Activated T-cell treated with anti-CD3 and anti-CD28 coated beads, Interleukin-2, amount 50 U/mL, for 24 hours (primary cell): ENCODE data around the gene SIL1.

ENCODE experiments used
- DNase-seq: peaks from one replicate; pipeline ENCODE4 v3.0.0-alpha.2; 2020
- H3K27ac Mint-ChIP-seq: 2 replicates; pipeline ENCODE4 v1.8.0; 2020; ENCODE audit warnings: mild to moderate bottlenecking, mixed read lengths
- H3K27me3 Mint-ChIP-seq: 2 replicates; pipeline ENCODE4 v1.8.0; 2020; ENCODE audit warnings: mixed read lengths
- H3K36me3 Mint-ChIP-seq: 2 replicates; pipeline ENCODE4 v1.8.0; 2020; ENCODE audit warnings: low read depth, mixed read lengths
- H3K4me1 Mint-ChIP-seq: 2 replicates; pipeline ENCODE4 v1.8.0; 2020; ENCODE audit warnings: low read depth, mixed read lengths
- H3K4me3 Mint-ChIP-seq: 2 replicates; pipeline ENCODE4 v1.8.0; 2020; ENCODE audit warnings: mild to moderate bottlenecking, moderate library complexity, mixed read lengths
- H3K9me3 Mint-ChIP-seq: 2 replicates; pipeline ENCODE4 v1.8.0; 2020; ENCODE audit warnings: mixed read lengths

The SIL1 gene

DNA sequence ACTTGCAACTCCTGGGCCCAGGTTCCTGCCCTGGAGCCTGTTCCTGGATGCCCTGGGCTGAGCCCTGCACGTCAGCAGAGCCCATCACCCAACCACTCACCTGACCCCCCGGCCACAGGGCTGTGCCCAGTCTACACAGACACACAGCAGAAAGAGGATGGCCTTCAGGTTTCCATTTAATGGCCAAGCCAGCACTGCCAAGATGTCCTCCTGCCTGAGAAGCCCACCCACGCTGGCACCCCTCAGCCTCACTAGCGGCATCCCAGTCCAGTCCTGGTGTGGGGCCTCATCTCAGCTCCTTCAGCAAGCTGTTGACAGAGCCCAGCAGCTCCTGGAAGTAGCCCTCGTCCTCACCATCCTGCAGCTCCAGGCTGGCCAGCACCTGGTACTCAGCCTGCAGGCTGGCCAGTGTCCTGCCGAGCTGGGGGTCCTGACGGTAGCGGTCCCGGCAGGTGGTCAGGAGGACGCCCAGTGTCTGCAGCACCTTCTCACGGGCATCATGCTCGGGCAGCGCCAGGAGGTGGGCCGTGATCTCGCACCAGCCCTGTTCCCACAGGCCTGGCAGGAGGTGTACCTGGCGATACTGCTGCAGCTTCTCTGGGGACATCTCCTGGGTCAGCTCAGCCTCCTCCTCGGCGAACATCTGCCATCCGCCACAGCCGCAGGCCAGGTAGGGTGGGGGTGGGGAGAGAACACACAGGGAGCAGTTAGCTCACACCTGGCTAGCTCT is 251.2 kb downstream of the SIL1 start:
- H3K36me3 Mint-ChIP-seq, result peaks cover 21% of the 10 kb centered on the region
- H3K4me3 Mint-ChIP-seq, result no peak overlapping the region
- H3K27ac Mint-ChIP-seq, result no peak overlapping the region
- H3K4me1 Mint-ChIP-seq, result no peaks in the 10 kb centered on the region
- no peaks in the 10 kb centered on the region for H3K27me3 Mint-ChIP-seq
- no peak for DNase-seq
- no peaks in the 10 kb centered on the region for H3K9me3 Mint-ChIP-seq

DNA sequence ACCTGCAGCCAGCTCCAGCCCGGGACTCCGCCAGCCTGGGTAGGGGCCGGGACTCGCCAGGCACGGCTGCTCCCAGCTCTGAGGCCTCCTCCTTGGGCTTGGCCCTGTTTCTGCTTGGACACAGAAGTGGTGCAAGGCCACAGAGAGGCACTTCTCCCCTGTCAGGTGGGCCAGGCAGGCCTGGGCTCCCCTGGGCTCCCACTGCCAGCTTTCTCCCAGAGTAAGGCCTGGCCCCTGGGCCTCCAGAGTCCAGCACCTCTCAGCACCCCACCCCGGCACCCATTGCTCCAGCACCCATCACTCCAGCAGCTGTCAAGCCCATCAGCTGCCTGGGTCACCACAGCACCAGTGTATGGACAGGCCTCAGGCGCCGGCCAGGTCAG is 251.9 kb downstream of the SIL1 start:
- Mint-ChIP-seq H3K4me1 (no peaks in the 10 kb centered on the region), H3K27me3 (no peaks in the 10 kb centered on the region), H3K9me3 (no peaks in the 10 kb centered on the region), H3K4me3 (no peak overlapping the region), H3K36me3 (peaks cover 26% of the 10 kb centered on the region), H3K27ac (no peak overlapping the region)
- DNase-seq, result no peak

DNA sequence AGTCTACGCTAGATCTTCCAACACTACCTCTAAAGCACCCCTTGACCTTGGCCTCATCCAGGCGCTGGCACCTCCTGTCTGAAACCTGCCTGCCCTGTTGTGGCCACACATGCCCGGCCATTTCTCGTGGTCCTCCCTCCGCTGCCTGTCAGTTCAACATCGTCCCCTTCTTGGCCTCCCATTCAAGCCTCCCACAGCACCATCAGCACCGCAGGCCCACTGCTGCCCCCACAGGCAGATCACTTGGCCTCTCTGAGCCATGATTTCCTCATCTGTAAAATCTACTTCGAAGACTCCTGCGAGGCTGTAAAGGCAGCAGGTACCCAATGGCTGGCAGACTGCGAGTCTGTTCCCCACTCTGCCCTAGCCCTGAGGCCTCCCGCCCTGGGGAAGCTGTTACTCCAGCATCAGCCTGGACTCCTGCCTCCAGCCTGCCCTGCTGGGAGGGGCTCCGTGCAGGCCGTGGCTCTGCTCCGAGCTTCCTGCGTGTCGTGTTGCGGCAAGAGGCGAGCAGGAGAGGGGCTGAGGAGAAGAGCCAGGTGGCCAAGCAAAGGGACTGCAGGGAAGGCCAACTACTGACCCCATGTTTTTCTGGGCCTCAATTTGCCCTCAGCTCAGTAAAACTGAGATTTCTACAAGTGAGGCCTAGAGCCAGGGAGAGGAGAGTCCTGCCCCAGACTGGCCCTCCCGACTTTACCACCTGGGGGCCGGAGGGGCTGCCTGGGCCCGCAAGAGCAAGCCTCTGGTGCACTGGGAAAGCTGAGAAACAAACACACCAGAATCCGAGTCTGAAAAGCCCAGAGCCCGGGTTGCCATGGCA is 252.5 kb downstream of the SIL1 start:
- Mint-ChIP-seq H3K27ac (no peak overlapping the region), H3K36me3 (peaks cover 29% of the 10 kb centered on the region), H3K9me3 (no peaks in the 10 kb centered on the region), H3K4me3 (no peak overlapping the region), H3K27me3 (no peaks in the 10 kb centered on the region), H3K4me1 (peaks cover 6% of the 10 kb centered on the region)
- no peak for DNase-seq

DNA sequence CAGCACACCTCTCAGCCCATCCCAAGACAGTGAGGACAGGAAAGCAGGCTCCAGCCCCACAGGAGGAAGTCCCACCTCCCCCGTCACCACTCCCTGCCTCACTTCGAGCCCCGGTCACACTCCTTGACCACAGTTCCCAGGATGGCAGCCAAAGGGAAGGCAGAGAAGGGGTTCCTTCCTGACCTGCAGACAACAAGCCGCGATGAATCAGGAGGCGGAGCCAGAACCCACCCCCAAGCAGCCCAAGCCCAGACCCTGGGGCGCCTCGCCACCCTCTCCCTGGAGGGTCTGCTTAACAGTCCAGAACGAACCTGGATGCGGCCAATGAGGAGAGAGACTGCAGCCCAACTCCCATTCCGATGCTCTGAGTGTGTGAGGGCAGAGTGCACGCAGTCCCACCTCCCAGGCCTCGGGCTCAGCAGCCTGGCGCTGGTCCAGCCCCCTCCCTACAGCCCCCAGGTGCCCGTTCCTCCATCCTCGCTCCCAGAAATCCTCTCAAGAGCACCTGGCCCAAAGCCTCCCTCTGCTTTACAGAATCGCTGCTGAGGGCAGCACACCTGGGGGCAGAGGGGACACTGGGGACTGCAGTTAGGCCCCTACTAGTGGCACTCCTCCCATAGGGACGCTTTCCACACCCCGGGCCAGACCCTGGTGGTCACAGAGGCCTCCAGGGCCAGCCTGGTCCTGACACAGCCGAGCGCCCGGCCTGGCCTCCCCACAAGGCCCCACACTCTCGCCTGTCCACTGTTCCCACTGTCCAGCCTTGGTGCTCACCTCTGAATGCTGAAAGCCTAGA is 253.4 kb downstream of the SIL1 start:
- H3K36me3 Mint-ChIP-seq, result peaks cover 29% of the 10 kb centered on the region
- H3K9me3 Mint-ChIP-seq, result no peaks in the 10 kb centered on the region
- DNase-seq, result no peak
- H3K4me3 Mint-ChIP-seq, result no peak overlapping the region
- H3K27ac Mint-ChIP-seq, result no peak overlapping the region
- H3K4me1 Mint-ChIP-seq, result peaks cover 6% of the 10 kb centered on the region
- no peaks in the 10 kb centered on the region for H3K27me3 Mint-ChIP-seq

DNA sequence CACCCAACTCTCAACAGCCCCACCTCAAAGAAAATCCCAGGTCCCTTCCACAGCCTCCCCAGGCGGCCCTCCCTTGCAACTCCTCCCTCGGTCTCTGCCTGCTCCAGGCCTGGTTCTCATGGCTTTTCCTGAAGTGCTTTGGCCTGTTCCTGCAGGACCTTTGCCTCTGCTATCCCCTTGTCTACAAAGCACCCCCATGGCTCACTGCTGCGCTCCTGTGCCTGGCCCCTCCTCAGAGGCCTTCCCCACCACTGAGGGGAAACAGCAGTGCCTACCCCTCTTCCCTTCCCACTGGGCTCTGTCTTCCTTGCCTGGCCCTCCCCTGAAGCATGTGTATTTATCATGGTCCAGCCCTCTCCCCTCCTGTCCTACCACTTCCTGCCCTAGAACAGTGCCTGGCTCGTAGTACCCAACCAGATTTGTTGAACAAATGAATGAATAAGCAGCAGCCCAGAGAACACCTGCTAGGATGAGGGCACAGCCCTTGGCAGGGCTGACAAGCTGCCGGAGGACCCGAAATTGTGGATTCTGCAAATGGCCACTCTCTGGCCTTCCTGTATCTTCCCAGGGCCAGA is 254.5 kb downstream of the SIL1 start:
- Mint-ChIP-seq H3K36me3 (peaks cover 29% of the 10 kb centered on the region), H3K4me1 (peaks cover 6% of the 10 kb centered on the region), H3K27me3 (no peaks in the 10 kb centered on the region), H3K27ac (no peak overlapping the region), H3K9me3 (no peaks in the 10 kb centered on the region), H3K4me3 (no peak overlapping the region)
- no peak for DNase-seq

DNA sequence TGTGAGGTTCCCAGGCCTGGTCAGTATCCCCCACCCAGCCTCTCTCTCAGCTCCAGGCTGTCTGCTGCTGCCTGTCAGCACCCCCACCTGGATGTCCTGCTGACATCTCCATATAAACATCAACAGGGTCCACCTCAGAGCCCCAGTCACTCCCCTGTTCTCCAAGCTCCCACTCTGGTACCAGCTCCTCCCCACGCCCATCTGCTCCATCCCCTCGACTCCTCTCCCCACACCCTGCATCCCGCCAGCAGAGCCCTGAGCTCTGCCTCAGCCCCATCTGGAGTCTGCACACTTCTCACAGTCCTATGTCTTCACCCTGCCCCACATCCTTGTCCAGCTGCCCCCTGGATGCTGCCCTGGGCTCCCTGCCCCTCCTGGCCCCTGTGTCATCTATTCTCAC is 255.3 kb downstream of the SIL1 start:
- H3K27me3 Mint-ChIP-seq, result no peaks in the 10 kb centered on the region
- peaks cover 6% of the 10 kb centered on the region for H3K4me1 Mint-ChIP-seq
- H3K9me3 Mint-ChIP-seq, result no peaks in the 10 kb centered on the region
- H3K27ac Mint-ChIP-seq, result no peak overlapping the region
- DNase-seq, result no peak
- peaks cover 28% of the 10 kb centered on the region for H3K36me3 Mint-ChIP-seq
- no peak overlapping the region for H3K4me3 Mint-ChIP-seq

DNA sequence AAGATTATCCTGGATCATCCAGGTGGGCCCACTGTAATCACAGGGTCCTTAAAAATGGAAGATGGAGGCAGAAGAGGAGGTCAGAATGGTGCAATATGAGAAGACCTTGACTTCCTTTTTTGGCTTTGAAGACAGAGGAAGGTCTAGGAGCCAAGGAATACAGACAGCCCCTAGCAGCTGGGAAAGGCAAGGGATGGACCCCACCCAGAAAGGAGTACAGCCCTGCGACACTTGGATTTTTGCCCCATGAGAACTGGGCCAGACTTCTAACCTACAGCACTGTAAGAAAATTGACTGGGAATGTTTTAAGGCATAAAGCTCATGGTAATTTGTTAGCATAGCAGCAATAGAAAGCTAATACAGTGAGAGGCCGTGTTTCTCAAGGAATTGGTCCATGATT is 256.1 kb downstream of the SIL1 start:
- no peaks in the 10 kb centered on the region for H3K27me3 Mint-ChIP-seq
- peaks cover 6% of the 10 kb centered on the region for H3K4me1 Mint-ChIP-seq
- no peak for DNase-seq
- no peak overlapping the region for H3K27ac Mint-ChIP-seq
- H3K36me3 Mint-ChIP-seq, result peaks cover 21% of the 10 kb centered on the region
- H3K4me3 Mint-ChIP-seq, result no peak overlapping the region
- no peaks in the 10 kb centered on the region for H3K9me3 Mint-ChIP-seq

DNA sequence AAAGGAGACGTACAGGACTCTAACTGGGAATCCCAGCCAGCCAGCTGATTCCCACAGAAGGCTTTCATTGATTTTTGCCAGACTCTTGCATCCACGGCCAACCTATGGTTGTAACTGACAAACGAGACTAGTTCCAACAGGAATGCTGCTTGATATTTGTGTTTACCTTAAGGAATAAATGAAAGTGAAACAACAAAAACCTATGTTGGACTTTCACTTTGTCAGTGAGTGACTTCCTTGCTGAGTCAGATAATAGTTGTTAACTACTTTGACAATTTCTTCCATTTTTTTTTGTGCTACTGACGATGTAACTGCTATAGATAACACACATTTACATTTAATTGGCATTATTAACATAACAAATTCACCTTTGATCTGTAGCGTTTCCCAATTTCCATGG is 259.6 kb downstream of the SIL1 start:
- DNase-seq, result no peak
- peaks cover 20% of the 10 kb centered on the region for H3K36me3 Mint-ChIP-seq
- no peaks in the 10 kb centered on the region for H3K9me3 Mint-ChIP-seq
- no peak overlapping the region for H3K27ac Mint-ChIP-seq
- H3K4me3 Mint-ChIP-seq, result no peak overlapping the region
- H3K4me1 Mint-ChIP-seq, result peaks cover 6% of the 10 kb centered on the region
- H3K27me3 Mint-ChIP-seq, result no peaks in the 10 kb centered on the region

DNA sequence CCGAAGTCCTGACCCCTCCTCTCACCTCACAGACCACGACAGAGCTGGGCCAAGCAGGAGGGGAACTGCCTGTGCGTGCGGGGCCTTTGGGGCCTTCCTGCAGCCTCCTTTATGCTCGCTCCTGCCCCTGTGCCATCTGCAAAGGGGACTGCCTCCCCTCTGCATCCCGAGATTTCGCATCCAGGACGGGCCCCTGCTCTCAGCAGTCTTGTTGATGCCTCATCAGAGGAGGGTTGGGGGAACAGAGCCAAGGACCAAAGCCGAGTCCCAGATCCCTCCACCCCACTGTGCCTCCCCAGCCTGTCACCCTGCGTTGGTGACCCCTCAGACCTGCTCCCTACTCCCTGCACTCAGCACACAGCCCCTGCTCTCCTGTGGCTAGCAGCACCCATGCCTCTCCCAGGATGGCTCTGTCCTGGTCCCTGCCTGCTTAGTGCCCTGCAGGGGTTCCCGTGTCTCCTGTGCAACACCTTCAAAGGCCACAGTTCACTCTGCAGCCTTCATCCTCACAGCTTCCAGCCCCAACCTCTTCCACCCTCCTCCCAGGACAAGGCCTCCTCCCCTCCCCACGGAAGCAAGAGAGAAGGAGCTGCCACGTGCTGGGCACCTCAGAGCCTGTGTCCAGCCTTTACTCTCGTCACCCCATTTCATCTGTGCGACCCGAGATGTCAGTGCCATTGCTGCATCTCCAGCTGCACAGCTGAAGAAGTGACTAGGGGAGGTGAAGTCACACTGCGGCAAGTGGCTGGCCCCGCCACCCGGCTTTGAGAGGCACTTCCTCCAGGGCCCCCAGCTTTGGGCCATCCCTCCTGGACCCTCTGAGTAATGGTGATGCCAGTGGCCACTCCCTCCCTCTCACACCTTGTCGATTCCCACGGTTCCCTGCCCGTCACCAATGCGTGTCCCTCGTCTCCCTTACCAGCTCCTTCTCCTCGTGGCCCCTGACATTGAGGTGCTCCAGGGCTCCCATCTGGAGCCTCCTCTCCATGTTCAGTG is 260.5 kb downstream of the SIL1 start:
- peaks cover 20% of the 10 kb centered on the region for H3K36me3 Mint-ChIP-seq
- DNase-seq, result no peak
- peaks cover 6% of the 10 kb centered on the region for H3K4me1 Mint-ChIP-seq
- no peaks in the 10 kb centered on the region for H3K9me3 Mint-ChIP-seq
- no peak overlapping the region for H3K4me3 Mint-ChIP-seq
- H3K27ac Mint-ChIP-seq, result no peak overlapping the region
- H3K27me3 Mint-ChIP-seq, result no peaks in the 10 kb centered on the region

DNA sequence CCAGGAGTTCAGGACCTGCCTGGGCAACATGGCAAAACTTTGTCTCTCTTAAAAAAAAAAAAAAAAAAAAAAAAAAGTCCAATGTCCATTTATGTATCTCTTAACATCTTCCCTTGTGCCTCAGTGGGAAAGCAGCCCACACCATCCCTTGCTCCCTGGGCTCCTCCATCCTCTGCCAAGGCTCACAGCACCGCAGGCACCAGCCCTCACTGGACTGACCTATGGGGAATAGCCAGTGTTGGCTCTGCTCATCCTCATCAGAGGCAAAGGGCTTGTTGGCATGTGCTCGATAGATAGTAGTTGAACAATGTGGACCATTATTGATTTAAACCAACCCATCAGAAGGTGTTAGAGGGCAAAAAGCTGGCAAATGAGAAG is 261.2 kb downstream of the SIL1 start:
- Mint-ChIP-seq H3K27me3 (no peaks in the 10 kb centered on the region), H3K4me3 (no peak overlapping the region), H3K36me3 (peaks cover 23% of the 10 kb centered on the region), H3K4me1 (peaks cover 6% of the 10 kb centered on the region), H3K9me3 (no peaks in the 10 kb centered on the region), H3K27ac (no peak overlapping the region)
- no peak for DNase-seq

DNA sequence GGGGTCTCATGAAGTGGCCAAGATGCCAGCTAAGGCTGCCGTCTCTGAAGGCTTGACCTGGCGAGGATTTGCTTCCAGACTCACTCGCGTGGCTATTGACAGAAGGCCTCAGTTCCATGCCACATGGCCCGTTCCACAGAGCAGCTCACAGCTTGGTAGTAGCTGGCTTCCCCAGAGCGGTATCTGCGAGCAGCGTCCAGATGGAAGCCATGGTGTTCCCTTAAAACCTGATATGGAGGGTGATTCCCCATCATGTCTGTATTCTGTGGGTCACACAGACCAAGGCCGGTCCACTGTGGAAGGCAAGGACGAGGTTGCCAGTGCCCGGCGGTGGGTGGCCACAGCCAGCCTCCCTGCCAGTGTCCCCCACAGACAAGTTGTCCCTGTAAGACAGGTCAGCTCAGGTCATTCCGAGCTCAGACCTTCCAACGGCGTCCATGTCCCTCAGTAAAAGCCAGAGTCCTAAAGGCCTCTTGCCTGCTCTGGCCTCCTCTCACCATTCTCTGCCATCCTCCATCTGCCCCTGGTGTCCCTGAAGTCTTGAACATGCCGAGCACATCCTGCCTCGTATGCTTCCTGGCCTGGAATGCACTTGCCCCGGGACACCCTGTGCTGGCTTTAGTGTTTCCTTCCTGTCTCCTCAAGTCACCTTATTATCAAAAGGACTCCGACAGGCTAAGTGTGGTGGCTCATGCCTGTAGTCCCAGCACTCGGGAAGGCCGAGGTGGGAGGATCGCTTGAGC is 261.8 kb downstream of the SIL1 start:
- no peak for DNase-seq
- H3K4me3 Mint-ChIP-seq, result no peak overlapping the region
- no peaks in the 10 kb centered on the region for H3K27me3 Mint-ChIP-seq
- H3K27ac Mint-ChIP-seq, result no peak overlapping the region
- peaks cover 21% of the 10 kb centered on the region for H3K36me3 Mint-ChIP-seq
- peaks cover 6% of the 10 kb centered on the region for H3K4me1 Mint-ChIP-seq
- no peaks in the 10 kb centered on the region for H3K9me3 Mint-ChIP-seq

DNA sequence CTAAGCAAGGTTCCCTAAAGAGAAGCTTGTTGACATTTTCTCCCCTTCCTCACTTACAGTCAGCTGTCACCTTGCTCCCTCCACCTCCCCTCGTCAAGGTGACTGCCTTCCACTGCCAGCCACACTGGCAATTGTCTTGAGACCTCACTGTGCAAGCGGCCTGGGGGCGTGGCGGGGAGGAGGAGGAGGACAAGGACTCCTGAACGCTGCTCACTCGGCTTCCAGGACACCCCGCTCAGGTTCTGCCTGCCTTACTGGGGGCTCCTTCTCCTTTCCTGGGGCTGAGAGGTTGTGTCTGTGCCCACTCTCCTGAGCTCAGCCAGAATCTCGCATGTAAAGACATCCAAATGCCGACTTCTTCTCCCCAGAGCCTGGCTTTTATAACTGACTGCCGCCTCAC is 262.7 kb downstream of the SIL1 start:
- no peaks in the 10 kb centered on the region for H3K9me3 Mint-ChIP-seq
- H3K27ac Mint-ChIP-seq, result no peak overlapping the region
- no peaks in the 10 kb centered on the region for H3K27me3 Mint-ChIP-seq
- no peak overlapping the region for H3K4me3 Mint-ChIP-seq
- no peak for DNase-seq
- H3K36me3 Mint-ChIP-seq, result peaks cover 27% of the 10 kb centered on the region
- no peaks in the 10 kb centered on the region for H3K4me1 Mint-ChIP-seq

DNA sequence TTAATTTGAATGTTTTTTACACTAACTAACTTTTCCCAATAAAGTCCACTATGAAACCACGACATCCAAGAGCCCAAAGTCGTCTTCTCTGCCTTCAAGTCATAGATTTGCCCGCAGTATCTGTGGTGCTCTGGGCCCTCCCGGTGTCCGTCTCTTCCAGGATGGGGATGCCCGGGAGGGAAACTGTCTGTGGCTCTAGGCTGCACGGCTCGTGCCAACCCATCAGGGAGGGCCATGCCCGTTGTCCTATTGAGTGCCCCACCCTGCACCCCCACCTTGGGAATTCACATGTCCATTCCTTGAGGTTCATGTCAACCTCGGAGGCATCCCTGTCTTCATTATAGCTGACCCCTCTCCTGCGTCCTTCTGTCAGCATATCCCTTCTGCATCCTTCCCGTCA is 263.2 kb downstream of the SIL1 start:
- Mint-ChIP-seq H3K27me3 (no peaks in the 10 kb centered on the region), H3K36me3 (peaks cover 29% of the 10 kb centered on the region)

More for the DNA sequence above, 263.2 kb downstream of the SIL1 start:
- DNase-seq, result no peak
- Mint-ChIP-seq H3K4me1 (no peaks in the 10 kb centered on the region), H3K27ac (no peak overlapping the region), H3K4me3 (no peak overlapping the region), H3K9me3 (no peaks in the 10 kb centered on the region)
